Fibroblast of mammary gland (primary cell): ENCODE results near the gene WWOX.

ENCODE experiments used
- DNase-seq: peaks from one replicate; pipeline ENCODE4 v3.0.0-alpha.2; 2010; ENCODE audit warnings: low read depth
- H3K4me3 ChIP-seq: 2 replicates; pipeline ENCODE4 v1.5.1; 2011; ENCODE audit warnings: low read depth, mild to moderate bottlenecking, low read length, moderate library complexity; ENCODE audit not compliant: control insufficient read depth
- TF ChIP-seq, protein P1 (sequence below): conservative IDR thresholded peaks from 2 replicates; pipeline ENCODE4 v1.5.1; 2011; ENCODE audit warnings: low read depth, low read length, inconsistent platforms; ENCODE audit not compliant: control insufficient read depth, insufficient read depth

WWOX gene

DNA sequence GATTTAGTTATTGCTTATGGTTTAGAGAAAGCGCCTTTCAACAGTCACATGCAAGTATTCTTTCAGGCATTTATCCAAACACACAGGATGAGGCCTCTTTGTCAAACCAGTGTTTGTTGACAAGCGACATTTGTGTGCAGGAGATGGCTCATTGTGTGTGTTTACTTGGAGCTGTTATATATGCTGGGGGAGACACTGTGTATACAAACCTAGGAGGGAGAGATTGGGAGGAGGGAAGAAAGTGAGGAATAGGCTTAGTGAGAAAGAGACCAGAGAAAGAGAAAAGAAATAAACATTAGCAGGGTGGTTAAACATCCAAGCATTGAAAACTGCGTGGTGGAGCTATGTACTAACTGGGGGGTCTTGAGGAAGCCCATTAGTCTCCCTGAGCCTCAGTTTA is 1063.5 kb downstream of the WWOX start:
- TF ChIP-seq, protein P1, sequence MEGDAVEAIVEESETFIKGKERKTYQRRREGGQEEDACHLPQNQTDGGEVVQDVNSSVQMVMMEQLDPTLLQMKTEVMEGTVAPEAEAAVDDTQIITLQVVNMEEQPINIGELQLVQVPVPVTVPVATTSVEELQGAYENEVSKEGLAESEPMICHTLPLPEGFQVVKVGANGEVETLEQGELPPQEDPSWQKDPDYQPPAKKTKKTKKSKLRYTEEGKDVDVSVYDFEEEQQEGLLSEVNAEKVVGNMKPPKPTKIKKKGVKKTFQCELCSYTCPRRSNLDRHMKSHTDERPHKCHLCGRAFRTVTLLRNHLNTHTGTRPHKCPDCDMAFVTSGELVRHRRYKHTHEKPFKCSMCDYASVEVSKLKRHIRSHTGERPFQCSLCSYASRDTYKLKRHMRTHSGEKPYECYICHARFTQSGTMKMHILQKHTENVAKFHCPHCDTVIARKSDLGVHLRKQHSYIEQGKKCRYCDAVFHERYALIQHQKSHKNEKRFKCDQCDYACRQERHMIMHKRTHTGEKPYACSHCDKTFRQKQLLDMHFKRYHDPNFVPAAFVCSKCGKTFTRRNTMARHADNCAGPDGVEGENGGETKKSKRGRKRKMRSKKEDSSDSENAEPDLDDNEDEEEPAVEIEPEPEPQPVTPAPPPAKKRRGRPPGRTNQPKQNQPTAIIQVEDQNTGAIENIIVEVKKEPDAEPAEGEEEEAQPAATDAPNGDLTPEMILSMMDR: no peak
- no peak for DNase-seq
- H3K4me3 ChIP-seq: no peak overlapping the region

DNA sequence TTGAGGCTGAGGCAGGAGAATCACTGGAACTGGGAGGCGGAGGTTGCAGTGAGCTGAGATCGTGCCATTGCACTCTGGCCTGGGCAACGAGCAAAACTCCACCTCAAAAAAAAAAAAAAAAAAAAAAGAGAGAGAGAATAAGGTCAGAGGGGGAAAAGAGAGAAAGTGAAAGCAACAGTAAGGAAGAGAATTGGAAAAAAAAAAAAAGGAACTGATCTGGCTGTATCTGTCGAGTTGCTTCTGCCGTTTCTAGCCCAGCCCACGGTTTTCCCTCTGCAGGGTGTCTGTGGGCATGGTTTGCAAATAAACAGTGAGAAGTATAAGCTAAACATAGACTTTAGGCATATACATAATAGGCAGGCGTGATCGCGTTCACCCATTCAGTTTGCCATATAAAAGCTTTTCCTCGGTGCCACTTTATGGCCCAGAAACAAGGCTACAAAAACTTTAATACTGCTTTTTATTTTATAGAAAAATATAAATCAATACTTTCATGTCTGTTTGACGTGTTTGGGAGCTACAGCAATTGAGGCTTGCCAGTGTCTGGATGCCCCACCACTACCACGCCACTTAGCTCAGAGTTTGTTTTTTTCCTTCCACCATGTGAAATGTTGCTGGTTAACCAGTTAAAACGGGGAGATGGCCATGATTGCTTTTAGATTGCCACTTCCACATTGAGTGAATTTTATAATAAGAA is 1064.4 kb downstream of the WWOX start:
- TF ChIP-seq, protein P1: no peak
- no peak overlapping the region for H3K4me3 ChIP-seq
- no peak for DNase-seq

GRCh38 chr16:79164388-79164995 is 1065.0 kb downstream of the WWOX start:
- H3K4me3 ChIP-seq: no peak overlapping the region
- DNase-seq: no peak
- TF ChIP-seq, protein P1: no peak

- TF ChIP-seq, protein P1: no peak
- H3K4me3 ChIP-seq: no peak overlapping the region
- no peak for DNase-seq
These were observed 1065.6 kb downstream of the WWOX start for GRCh38 chr16:79165079-79165478.

GRCh38 chr16:79165506-79165905 is 1066.1 kb downstream of the WWOX start:
- no peak overlapping the region for H3K4me3 ChIP-seq
- DNase-seq: no peak
- TF ChIP-seq, protein P1: no peak

DNA sequence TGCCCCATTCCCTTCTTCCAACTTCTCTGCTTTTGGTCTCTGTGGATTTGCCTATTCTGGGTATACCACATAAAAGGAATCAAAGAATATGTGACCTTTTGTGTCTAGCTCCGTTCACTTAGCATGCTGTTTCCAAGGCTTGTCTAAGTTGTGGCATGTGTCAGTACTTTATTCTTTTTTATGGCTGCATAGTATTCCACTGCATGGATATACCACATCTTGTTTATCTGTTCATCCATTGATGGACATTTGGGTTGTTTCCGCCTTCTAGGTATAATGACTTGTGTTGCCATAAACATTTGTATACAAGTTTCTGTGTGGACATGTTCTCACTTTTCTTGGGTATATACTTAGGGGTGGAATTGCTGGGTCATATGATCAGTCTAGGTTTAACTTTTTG is 1068.4 kb downstream of the WWOX start:
- TF ChIP-seq, protein P1: no peak
- H3K4me3 ChIP-seq: no peak overlapping the region
- no peak for DNase-seq
